Measurements from ENCODE around the gene SCGB1C1. TPM values are rescaled to one million over a fixed set of nuclear protein-coding genes. Genes with fewer than 3 reads are reported as not detected.

SCGB1C1 gene
- total and polyA plus RNA-seq, 10 of the 15 experiments (the other 5 are each of a cell fraction or from before 2014, with no cell fraction given): not detected

- intact Hi-C loops (cut with micrococcal nuclease; ENCODE audit: unreplicated experiment): loop anchor here (5.0 to 10.0 kb wide), 3 partner anchors 103 to 240 kb away; partner anchors contain the start of genes ANO9 and IFITM2
- H3K4me2 ChIP-seq (ENCODE audit: control insufficient read depth, insufficient read depth): no peak overlapping the region
- no peak for ATAC-seq
- ChIA-PET RAD21 (ENCODE audit: unreplicated experiment) (no interaction called here), SMC1A (ENCODE audit: uncharacterized antibody, unreplicated experiment) (no interaction called here), CTCF (interaction anchor here (1.3 kb wide), 1 partner anchor 53 kb away, joined by 3 read pairs; no protein-coding TSS in a partner anchor), POLR2A (interaction anchor here (0.6 to 2.2 kb wide), 3 partner anchors 12 to 244 kb away, joined by 4 to 6 read pairs (median 5); no protein-coding TSS in a partner anchor)
- H3K79me2 ChIP-seq (ENCODE audit: control insufficient read depth, insufficient read depth, low read length): peaks cover 44% of the 10 kb centered on the region
- DNase-seq (ENCODE audit: low read depth, low spot score): no peak
- WGBS (ENCODE audit: insufficient coverage, insufficient replicate concordance, low lambda C conversion rate, missing lambda C conversion rate): 90% methylated on average over 12 of the region's 12 CpGs
- H3K9ac ChIP-seq (ENCODE audit: control insufficient read depth, insufficient read depth, low read length): no peak overlapping the region
- TF ChIP-seq POLR2A (IDR thresholded peaks at IDR 0.05; ENCODE audit: low read depth, low read length) (0 out of 2 replicates have a peak, but pooled peaks have one; percentile 32), IRF3 (IDR thresholded peaks at IDR 0.05) (no peak)
- H3K27me3 ChIP-seq (replicated peaks in 1 of 2; ENCODE audit: control insufficient read depth in 2 of 2, insufficient read depth in 2 of 2, low read length in 1 of 2): no peaks in the 10 kb centered on the region
- H3K4me3 ChIP-seq: no peak overlapping the region
- H3K9me3 ChIP-seq (replicated peaks; ENCODE audit: control insufficient read depth, insufficient read depth, low read length): no peaks in the 10 kb centered on the region
- no peak for FAIRE-seq
- in situ Hi-C loops (cut with MboI): loop anchor here (5.0 to 10.0 kb wide), 2 partner anchors 160 to 303 kb away; partner anchors contain the start of genes B4GALNT4 and RNH1
- BruUV-seq (replicated peaks): no TSS peak
- H3K4me1 ChIP-seq (ENCODE audit: control insufficient read depth, insufficient read depth, low read length): peaks cover 14% of the 10 kb centered on the region
- no peak overlapping the region for H3K27ac ChIP-seq (ENCODE audit: control insufficient read depth, insufficient read depth)
- H4K20me1 ChIP-seq (ENCODE audit: control insufficient read depth, insufficient read depth): peaks cover 11% of the 10 kb centered on the region
- no peak overlapping the region for H2AFZ ChIP-seq (ENCODE audit: control insufficient read depth, low read depth, low read length)
- H3K36me3 ChIP-seq (ENCODE audit: control insufficient read depth in 2 of 2, insufficient read depth in 2 of 2, low read length in 1 of 2): peaks cover 4 to 22% of the 10 kb centered on the region in 2 experiments
These were observed 11.8 kb downstream of the SCGB1C1 start for GRCh38 chr11:204587-205109.

- H3K27ac ChIP-seq (ENCODE audit: control insufficient read depth, insufficient read depth): no peak overlapping the region
- in situ Hi-C loops (cut with MboI) (loop anchor here (5.0 to 10.0 kb wide), 2 partner anchors 159 to 302 kb away; partner anchors contain the start of genes B4GALNT4 and RNH1), intact Hi-C loops (cut with micrococcal nuclease; ENCODE audit: unreplicated experiment) (loop anchor here (5.0 to 10.0 kb wide), 3 partner anchors 102 to 239 kb away; partner anchors contain the start of genes ANO9 and IFITM2)
- H3K4me2 ChIP-seq (ENCODE audit: control insufficient read depth, insufficient read depth): peak overlapping the region; percentile 97
- no peaks in the 10 kb centered on the region for H3K27me3 ChIP-seq (replicated peaks in 1 of 2; ENCODE audit: control insufficient read depth in 2 of 2, insufficient read depth in 2 of 2, low read length in 1 of 2)
- TF ChIP-seq RCOR1 (conservative IDR thresholded peaks at IDR 0.05; ENCODE audit: low read depth, low read length) (no peak), E2F4 (IDR thresholded peaks at IDR 0.05; ENCODE audit: low read depth, low read length) (no peak), STAT3 (IDR thresholded peaks at IDR 0.05; ENCODE audit: low read depth, low read length) (no peak), LARP7 (IDR thresholded peaks at IDR 0.05) (no peak), POLR2AphosphoS5 (IDR thresholded peaks at IDR 0.05; ENCODE audit: low read length) (no peak), SMAD5 (IDR thresholded peaks at IDR 0.05; ENCODE audit: low read depth) (no peak)
- TSS peak; percentile 49 for BruUV-seq (replicated peaks)
- H3K79me2 ChIP-seq (ENCODE audit: control insufficient read depth, insufficient read depth, low read length): peaks cover 52% of the 10 kb centered on the region
- ATAC-seq (no peak), FAIRE-seq (no peak), DNase-seq (ENCODE audit: low read depth, low spot score) (no peak)
- ChIA-PET CTCF (no interaction called here), POLR2A (interaction anchor here (0.5 to 2.3 kb wide), 6 partner anchors 11 to 704 kb away, joined by 4 to 8 read pairs (median 4); no protein-coding TSS in a partner anchor), RAD21 (ENCODE audit: unreplicated experiment) (no interaction called here), SMC1A (ENCODE audit: uncharacterized antibody, unreplicated experiment) (no interaction called here)
- peaks cover 11% of the 10 kb centered on the region for H4K20me1 ChIP-seq (ENCODE audit: control insufficient read depth, insufficient read depth)
- peaks cover 22% of the 10 kb centered on the region for H3K4me1 ChIP-seq (ENCODE audit: control insufficient read depth, insufficient read depth, low read length)
- no peaks in the 10 kb centered on the region for H3K9me3 ChIP-seq (replicated peaks; ENCODE audit: control insufficient read depth, insufficient read depth, low read length)
- H3K36me3 ChIP-seq (ENCODE audit: control insufficient read depth in 2 of 2, insufficient read depth in 2 of 2, low read length in 1 of 2): peaks cover 5 to 29% of the 10 kb centered on the region in 2 experiments
- H2AFZ ChIP-seq (ENCODE audit: control insufficient read depth, low read depth, low read length): no peak overlapping the region
- peak overlapping the region; percentile 84 for H3K4me3 ChIP-seq
- 89% methylated on average over 16 of the region's 16 CpGs for WGBS (ENCODE audit: insufficient coverage, insufficient replicate concordance, low lambda C conversion rate, missing lambda C conversion rate)
- H3K9ac ChIP-seq (ENCODE audit: control insufficient read depth, insufficient read depth, low read length): peak overlapping the region; percentile 97
These were observed 12.5 kb downstream of the SCGB1C1 start for GRCh38 chr11:205221-206001.
